ENCODE data around the gene TMIGD1.

GRCh38 chr17:30323262-30323894, 10.5 kb downstream of the TMIGD1 start:
- TF ChIP-seq ZNF451 (CRISPR knock-in tag; IDR thresholded peaks at IDR 0.05) (no peak), RAD21 (CRISPR knock-in tag; IDR thresholded peaks at IDR 0.05) (no peak), SIN3B (IDR thresholded peaks at IDR 0.05; ENCODE audit: low read length) (no peak), CTCF (CRISPR knock-in tag; IDR thresholded peaks at IDR 0.05) (no peak), MXD4 (CRISPR knock-in tag; IDR thresholded peaks at IDR 0.05) (no peak), PBX3 (CRISPR knock-in tag; IDR thresholded peaks at IDR 0.05; ENCODE audit: borderline replicate concordance) (no peak), NFIB (CRISPR knock-in tag; IDR thresholded peaks at IDR 0.05; ENCODE audit: borderline replicate concordance) (no peak), ARHGAP35 (CRISPR knock-in tag; IDR thresholded peaks at IDR 0.05; ENCODE audit: borderline replicate concordance) (no peak), ATF3 (CRISPR knock-in tag; IDR thresholded peaks at IDR 0.05) (no peak)
- TF ChIP-seq, protein P1, sequence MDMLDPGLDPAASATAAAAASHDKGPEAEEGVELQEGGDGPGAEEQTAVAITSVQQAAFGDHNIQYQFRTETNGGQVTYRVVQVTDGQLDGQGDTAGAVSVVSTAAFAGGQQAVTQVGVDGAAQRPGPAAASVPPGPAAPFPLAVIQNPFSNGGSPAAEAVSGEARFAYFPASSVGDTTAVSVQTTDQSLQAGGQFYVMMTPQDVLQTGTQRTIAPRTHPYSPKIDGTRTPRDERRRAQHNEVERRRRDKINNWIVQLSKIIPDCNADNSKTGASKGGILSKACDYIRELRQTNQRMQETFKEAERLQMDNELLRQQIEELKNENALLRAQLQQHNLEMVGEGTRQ (IDR thresholded peaks at IDR 0.05; ENCODE audit: low read depth, low read length): no peak
- TF ChIP-seq, protein P1 (CRISPR knock-in tag; IDR thresholded peaks at IDR 0.05; ENCODE audit: borderline replicate concordance): no peak
